Vagina (tissue), 2 donors: ENCODE data around the gene MEX3C.

ENCODE experiments used
- POLR2A ChIP-seq, 2 donors: fragments of 450-650 bp; IDR thresholded peaks; one replicate each; pipeline ENCODE4 v1.6.1; 2017; ENCODE audit warnings: antibody characterized with exemption in 2 of 2, mild to moderate bottlenecking in 2 of 2, moderate library complexity in 2 of 2
- POLR2AphosphoS5 ChIP-seq, 2 donors: sonication (generic); formaldehyde crosslinking; IDR thresholded peaks; one replicate each; pipeline ENCODE4 v1.9.0; 2017; ENCODE audit warnings: antibody characterized with exemption in 2 of 2, mild to moderate bottlenecking in 2 of 2, low read depth in 1 of 2; ENCODE audit not compliant: insufficient read depth in 1 of 2
- TF ChIP-seq, protein P1 (sequence below), 3 experiments: fragments of 450-650 bp in 2 of 3; fragments of 200-600 bp in 1 of 3; sonication (generic) in 1 of 3; IDR thresholded peaks; one replicate each; pipeline ENCODE4 v1.5.1; 2017 to 2019; ENCODE audit warnings: antibody characterized with exemption in 3 of 3, mild to moderate bottlenecking in 2 of 3, moderate library complexity in 2 of 3

DNA sequence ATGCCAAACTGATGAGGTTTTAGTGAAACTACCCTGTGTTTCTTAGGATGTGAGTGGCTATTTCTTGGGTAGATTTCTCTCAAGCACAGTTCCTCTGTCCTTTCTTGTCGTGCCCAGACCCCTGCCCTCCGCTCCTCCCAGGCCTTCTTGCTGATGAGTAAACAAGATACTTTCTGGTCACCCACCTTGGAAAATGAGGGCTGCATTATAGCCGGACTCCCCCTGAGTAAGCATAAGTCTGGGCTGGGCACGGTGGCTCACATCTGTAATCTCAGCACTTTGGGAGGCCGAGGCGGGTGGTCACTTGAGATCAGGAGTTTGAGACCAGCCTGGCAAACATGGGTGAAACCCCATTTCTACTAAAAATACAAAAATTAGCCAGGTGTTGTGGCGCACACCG lies 58.5 kb downstream of the MEX3C start:
- TF ChIP-seq, protein P1, sequence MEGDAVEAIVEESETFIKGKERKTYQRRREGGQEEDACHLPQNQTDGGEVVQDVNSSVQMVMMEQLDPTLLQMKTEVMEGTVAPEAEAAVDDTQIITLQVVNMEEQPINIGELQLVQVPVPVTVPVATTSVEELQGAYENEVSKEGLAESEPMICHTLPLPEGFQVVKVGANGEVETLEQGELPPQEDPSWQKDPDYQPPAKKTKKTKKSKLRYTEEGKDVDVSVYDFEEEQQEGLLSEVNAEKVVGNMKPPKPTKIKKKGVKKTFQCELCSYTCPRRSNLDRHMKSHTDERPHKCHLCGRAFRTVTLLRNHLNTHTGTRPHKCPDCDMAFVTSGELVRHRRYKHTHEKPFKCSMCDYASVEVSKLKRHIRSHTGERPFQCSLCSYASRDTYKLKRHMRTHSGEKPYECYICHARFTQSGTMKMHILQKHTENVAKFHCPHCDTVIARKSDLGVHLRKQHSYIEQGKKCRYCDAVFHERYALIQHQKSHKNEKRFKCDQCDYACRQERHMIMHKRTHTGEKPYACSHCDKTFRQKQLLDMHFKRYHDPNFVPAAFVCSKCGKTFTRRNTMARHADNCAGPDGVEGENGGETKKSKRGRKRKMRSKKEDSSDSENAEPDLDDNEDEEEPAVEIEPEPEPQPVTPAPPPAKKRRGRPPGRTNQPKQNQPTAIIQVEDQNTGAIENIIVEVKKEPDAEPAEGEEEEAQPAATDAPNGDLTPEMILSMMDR (IDR thresholded peaks at IDR 0.05), result no peak
- TF ChIP-seq POLR2A (IDR thresholded peaks at IDR 0.05), result no peak
- no peak for TF ChIP-seq POLR2AphosphoS5 (IDR thresholded peaks at IDR 0.05; ENCODE audit: insufficient read depth in 1 of 2, low read depth in 1 of 2)
